HL-60 (cell line): ENCODE results near the gene POLR2M.

Experiments used
- GABPA ChIP-seq: IDR thresholded peaks from 2 replicates; pipeline ENCODE4 v1.6.1; 2012; ENCODE audit warnings: low read depth
- TF ChIP-seq, protein P1 (sequence below): IDR thresholded peaks from one replicate; pipeline ENCODE4 v1.5.1; 2011; ENCODE audit warnings: low read length, control low read depth, inconsistent platforms; ENCODE audit not compliant: insufficient read depth

DNA sequence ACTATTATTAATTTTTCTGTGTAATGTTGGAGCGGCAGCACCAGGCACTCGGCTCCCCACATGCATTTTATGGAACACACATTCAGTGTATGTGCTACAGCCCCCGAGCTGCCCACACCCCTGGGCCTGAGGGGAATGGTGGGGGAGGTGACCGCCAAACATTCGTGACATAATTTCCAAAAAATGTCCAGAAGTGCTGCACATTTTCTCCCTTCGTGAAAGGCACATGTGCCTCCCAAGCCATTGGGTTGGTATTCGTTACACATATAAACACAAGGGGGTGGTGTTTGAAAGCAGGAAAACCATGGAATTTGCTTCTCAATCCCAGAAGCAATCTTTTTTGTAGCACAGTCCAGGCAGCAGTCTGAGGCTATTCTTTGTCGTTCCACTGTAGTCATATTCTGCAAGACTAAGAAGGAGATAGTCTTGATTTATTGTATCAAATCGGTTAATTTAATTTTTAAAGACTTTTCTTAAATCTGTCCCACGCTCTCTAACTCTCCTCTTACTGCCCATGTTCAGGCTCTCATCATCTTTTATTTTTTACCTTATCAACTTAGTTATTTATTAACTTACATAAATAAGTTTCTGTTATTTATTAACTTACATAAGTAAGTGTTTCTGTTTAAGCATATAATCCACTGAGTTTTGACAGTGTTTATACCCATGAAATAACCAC, 39.2 kb upstream of the POLR2M start:
- TF ChIP-seq, protein P1, sequence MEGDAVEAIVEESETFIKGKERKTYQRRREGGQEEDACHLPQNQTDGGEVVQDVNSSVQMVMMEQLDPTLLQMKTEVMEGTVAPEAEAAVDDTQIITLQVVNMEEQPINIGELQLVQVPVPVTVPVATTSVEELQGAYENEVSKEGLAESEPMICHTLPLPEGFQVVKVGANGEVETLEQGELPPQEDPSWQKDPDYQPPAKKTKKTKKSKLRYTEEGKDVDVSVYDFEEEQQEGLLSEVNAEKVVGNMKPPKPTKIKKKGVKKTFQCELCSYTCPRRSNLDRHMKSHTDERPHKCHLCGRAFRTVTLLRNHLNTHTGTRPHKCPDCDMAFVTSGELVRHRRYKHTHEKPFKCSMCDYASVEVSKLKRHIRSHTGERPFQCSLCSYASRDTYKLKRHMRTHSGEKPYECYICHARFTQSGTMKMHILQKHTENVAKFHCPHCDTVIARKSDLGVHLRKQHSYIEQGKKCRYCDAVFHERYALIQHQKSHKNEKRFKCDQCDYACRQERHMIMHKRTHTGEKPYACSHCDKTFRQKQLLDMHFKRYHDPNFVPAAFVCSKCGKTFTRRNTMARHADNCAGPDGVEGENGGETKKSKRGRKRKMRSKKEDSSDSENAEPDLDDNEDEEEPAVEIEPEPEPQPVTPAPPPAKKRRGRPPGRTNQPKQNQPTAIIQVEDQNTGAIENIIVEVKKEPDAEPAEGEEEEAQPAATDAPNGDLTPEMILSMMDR: no peak
- no peak for TF ChIP-seq GABPA
